ENCODE measurements around the gene C3orf22.

GRCh38 chr3:126553284-126554084, 5.2 kb downstream of the C3orf22 start:
- TF ChIP-seq, protein P1, sequence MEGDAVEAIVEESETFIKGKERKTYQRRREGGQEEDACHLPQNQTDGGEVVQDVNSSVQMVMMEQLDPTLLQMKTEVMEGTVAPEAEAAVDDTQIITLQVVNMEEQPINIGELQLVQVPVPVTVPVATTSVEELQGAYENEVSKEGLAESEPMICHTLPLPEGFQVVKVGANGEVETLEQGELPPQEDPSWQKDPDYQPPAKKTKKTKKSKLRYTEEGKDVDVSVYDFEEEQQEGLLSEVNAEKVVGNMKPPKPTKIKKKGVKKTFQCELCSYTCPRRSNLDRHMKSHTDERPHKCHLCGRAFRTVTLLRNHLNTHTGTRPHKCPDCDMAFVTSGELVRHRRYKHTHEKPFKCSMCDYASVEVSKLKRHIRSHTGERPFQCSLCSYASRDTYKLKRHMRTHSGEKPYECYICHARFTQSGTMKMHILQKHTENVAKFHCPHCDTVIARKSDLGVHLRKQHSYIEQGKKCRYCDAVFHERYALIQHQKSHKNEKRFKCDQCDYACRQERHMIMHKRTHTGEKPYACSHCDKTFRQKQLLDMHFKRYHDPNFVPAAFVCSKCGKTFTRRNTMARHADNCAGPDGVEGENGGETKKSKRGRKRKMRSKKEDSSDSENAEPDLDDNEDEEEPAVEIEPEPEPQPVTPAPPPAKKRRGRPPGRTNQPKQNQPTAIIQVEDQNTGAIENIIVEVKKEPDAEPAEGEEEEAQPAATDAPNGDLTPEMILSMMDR (IDR thresholded peaks at IDR 0.05), result no peak
- TF ChIP-seq POLR2A (IDR thresholded peaks at IDR 0.05) (no peak), POLR2AphosphoS5 (IDR thresholded peaks at IDR 0.05) (no peak)

Data from breast epithelium (tissue), 3 donors.